D721Med (cell line): ENCODE data around the gene ARHGEF12.

Source experiments
- DNase-seq: peaks from one replicate; pipeline ENCODE4 v3.0.0; 2011; ENCODE audit warnings: low spot score; ENCODE audit not compliant: insufficient read length
- FAIRE-seq: peaks from 2 replicates; lab custom pipeline; 2011; peaks lifted over from hg19 to GRCh38; lab: Jason Lieb, UNC
- CTCF ChIP-seq: IDR thresholded peaks from 2 replicates; pipeline ENCODE4 v1.5.1; 2012; ENCODE audit warnings: mild to moderate bottlenecking, control low read depth; ENCODE audit not compliant: insufficient read depth; ENCODE audit errors: missing control alignments

ARHGEF12 gene

GRCh38 chr11:120306519-120307242, 29.5 kb upstream of the ARHGEF12 start:
- FAIRE-seq = no peak
- peak; percentile 5 for TF ChIP-seq CTCF
- no peak for DNase-seq

- TF ChIP-seq CTCF = no peak
- no peak for FAIRE-seq
- no peak for DNase-seq
These were observed 28.7 kb upstream of the ARHGEF12 start for GRCh38 chr11:120307476-120307875.

GRCh38 chr11:120308081-120308480, 28.1 kb upstream of the ARHGEF12 start:
- no peak for FAIRE-seq
- no peak for DNase-seq
- no peak for TF ChIP-seq CTCF

- FAIRE-seq = no peak
- no peak for DNase-seq
- no peak for TF ChIP-seq CTCF
These were observed 25.3 kb upstream of the ARHGEF12 start for GRCh38 chr11:120310870-120311269.

GRCh38 chr11:120314861-120315260, 21.4 kb upstream of the ARHGEF12 start:
- TF ChIP-seq CTCF = no peak
- FAIRE-seq = no peak
- DNase-seq = no peak

- FAIRE-seq (no peak), DNase-seq (no peak)
- no peak for TF ChIP-seq CTCF
These were observed 19.1 kb upstream of the ARHGEF12 start for GRCh38 chr11:120316880-120317688.
